ENCODE results near the gene RPL13. TPM values are rescaled to one million over a fixed set of nuclear protein-coding genes. Genes with fewer than 3 reads are reported as not detected.
A peak's percentile ranks its signal among the peaks of the same experiment; 100 is the strongest.

RPL13 gene
- total and polyA plus RNA-seq, 9 of the 15 experiments (the other 6 are each of a cell fraction or from before 2014, with no cell fraction given) = 227 to 6,042 (median 1,633) TPM

- H2AFZ ChIP-seq (ENCODE audit: low read depth, low read length) = no peak overlapping the region
- H3K27ac ChIP-seq (ENCODE audit: extremely low read depth, low read depth, low read length) = no peak overlapping the region
- no peaks in the 10 kb centered on the region for H3K9me1 ChIP-seq (ENCODE audit: control insufficient read depth, insufficient read depth, low read length)
- ChIA-PET CTCF (ENCODE audit: low intra/inter-chr PET ratio) (no interaction called here), POLR2A (no interaction called here)
- H3K4me1 ChIP-seq (replicated peaks in 1 of 2; ENCODE audit: control insufficient read depth in 2 of 2, insufficient read depth in 2 of 2, low read length in 2 of 2) = peaks cover 0 to 17% of the 10 kb centered on the region in 2 experiments; a peak in 3 of 5 replicates
- intact Hi-C loops (cut with micrococcal nuclease) (no loop called here), in situ Hi-C loops (cut with MboI) (no loop called here)
- H3K9me3 ChIP-seq (replicated peaks; ENCODE audit: control insufficient read depth, insufficient read depth, low read depth, low read length) = no peaks in the 10 kb centered on the region
- H3K36me3 ChIP-seq (ENCODE audit: control insufficient read depth, insufficient read depth, low read length) = peaks cover 74% of the 10 kb centered on the region; the same call in 2 of the 3 replicates
- ATAC-seq (no peak), FAIRE-seq (no peak), DNase-seq (ENCODE audit: extremely low read depth in 1 of 4, low spot score in 3 of 4) (no peak)
- H3K4me3 ChIP-seq = no peak overlapping the region
- H3K4me2 ChIP-seq (ENCODE audit: insufficient read depth, low read length) = no peak overlapping the region
- no peaks in the 10 kb centered on the region for H3K79me2 ChIP-seq (ENCODE audit: control insufficient read depth, insufficient read depth, low read length)
- H4K20me1 ChIP-seq (replicated peaks; ENCODE audit: control insufficient read depth, insufficient read depth, low read length) = 0 out of 2 replicates have a peak, but pooled peaks cover 6% of the 10 kb centered on the region
- WGBS (ENCODE audit: insufficient coverage, low coverage, missing lambda C conversion rate) = 92% methylated on average over 5 of the region's 7 CpGs
- BruUV-seq (replicated peaks) = no TSS peak
- H3K9ac ChIP-seq (ENCODE audit: insufficient read depth in 1 of 2, low read depth in 2 of 2, low read length in 2 of 2) = peak overlapping the region in 1 of 2 experiments; percentile 66; a peak in 1 of 4 replicates
- no peaks in the 10 kb centered on the region for H3K27me3 ChIP-seq (ENCODE audit: control insufficient read depth in 2 of 2, insufficient read depth in 2 of 2, low read length in 2 of 2)
- TF ChIP-seq KLF13 (tag; IDR thresholded peaks at IDR 0.05; ENCODE audit: borderline replicate concordance, low read depth) (no peak), ZNF609 (CRISPR knock-in tag; IDR thresholded peaks at IDR 0.05; ENCODE audit: borderline replicate concordance) (no peak), FOXA3 (CRISPR knock-in tag; conservative IDR thresholded peaks at IDR 0.05 in 1 of 2, IDR thresholded peaks at IDR 0.05 in 1 of 2) (no peak), MYNN (IDR thresholded peaks at IDR 0.05) (no peak), MYNN (CRISPR knock-in tag; IDR thresholded peaks at IDR 0.05) (no peak), TFAM (CRISPR knock-in tag; conservative IDR thresholded peaks at IDR 0.05) (no peak), RFX1 (IDR thresholded peaks at IDR 0.05) (no peak), ZFP91 (CRISPR knock-in tag; IDR thresholded peaks at IDR 0.05) (no peak), NR2F6 (CRISPR knock-in tag; IDR thresholded peaks at IDR 0.05) (no peak), ZNF699 (CRISPR knock-in tag; IDR thresholded peaks at IDR 0.05; ENCODE audit: insufficient replicate concordance) (no peak)
- TF ChIP-seq, protein P1, sequence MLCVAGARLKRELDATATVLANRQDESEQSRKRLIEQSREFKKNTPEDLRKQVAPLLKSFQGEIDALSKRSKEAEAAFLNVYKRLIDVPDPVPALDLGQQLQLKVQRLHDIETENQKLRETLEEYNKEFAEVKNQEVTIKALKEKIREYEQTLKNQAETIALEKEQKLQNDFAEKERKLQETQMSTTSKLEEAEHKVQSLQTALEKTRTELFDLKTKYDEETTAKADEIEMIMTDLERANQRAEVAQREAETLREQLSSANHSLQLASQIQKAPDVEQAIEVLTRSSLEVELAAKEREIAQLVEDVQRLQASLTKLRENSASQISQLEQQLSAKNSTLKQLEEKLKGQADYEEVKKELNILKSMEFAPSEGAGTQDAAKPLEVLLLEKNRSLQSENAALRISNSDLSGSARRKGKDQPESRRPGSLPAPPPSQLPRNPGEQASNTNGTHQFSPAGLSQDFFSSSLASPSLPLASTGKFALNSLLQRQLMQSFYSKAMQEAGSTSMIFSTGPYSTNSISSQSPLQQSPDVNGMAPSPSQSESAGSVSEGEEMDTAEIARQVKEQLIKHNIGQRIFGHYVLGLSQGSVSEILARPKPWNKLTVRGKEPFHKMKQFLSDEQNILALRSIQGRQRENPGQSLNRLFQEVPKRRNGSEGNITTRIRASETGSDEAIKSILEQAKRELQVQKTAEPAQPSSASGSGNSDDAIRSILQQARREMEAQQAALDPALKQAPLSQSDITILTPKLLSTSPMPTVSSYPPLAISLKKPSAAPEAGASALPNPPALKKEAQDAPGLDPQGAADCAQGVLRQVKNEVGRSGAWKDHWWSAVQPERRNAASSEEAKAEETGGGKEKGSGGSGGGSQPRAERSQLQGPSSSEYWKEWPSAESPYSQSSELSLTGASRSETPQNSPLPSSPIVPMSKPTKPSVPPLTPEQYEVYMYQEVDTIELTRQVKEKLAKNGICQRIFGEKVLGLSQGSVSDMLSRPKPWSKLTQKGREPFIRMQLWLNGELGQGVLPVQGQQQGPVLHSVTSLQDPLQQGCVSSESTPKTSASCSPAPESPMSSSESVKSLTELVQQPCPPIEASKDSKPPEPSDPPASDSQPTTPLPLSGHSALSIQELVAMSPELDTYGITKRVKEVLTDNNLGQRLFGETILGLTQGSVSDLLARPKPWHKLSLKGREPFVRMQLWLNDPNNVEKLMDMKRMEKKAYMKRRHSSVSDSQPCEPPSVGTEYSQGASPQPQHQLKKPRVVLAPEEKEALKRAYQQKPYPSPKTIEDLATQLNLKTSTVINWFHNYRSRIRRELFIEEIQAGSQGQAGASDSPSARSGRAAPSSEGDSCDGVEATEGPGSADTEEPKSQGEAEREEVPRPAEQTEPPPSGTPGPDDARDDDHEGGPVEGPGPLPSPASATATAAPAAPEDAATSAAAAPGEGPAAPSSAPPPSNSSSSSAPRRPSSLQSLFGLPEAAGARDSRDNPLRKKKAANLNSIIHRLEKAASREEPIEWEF (CRISPR knock-in tag; IDR thresholded peaks at IDR 0.05) = no peak
Measured at GRCh38 chr16:89537549-89537925, 22.9 kb upstream of the RPL13 start.
